ENCODE measurements around the gene KCNK1. TPM values are rescaled to one million over a fixed set of nuclear protein-coding genes. Genes with fewer than 3 reads are reported as not detected.
"Not testable (repeated sequence)": the region's sequence is repeated elsewhere in the genome, so short reads cannot be mapped to it uniquely, and the experiment has no call there.

Gene KCNK1
- total RNA-seq, 2 donors from 2014 or later, result 5.2 to 6.3 TPM

DNA sequence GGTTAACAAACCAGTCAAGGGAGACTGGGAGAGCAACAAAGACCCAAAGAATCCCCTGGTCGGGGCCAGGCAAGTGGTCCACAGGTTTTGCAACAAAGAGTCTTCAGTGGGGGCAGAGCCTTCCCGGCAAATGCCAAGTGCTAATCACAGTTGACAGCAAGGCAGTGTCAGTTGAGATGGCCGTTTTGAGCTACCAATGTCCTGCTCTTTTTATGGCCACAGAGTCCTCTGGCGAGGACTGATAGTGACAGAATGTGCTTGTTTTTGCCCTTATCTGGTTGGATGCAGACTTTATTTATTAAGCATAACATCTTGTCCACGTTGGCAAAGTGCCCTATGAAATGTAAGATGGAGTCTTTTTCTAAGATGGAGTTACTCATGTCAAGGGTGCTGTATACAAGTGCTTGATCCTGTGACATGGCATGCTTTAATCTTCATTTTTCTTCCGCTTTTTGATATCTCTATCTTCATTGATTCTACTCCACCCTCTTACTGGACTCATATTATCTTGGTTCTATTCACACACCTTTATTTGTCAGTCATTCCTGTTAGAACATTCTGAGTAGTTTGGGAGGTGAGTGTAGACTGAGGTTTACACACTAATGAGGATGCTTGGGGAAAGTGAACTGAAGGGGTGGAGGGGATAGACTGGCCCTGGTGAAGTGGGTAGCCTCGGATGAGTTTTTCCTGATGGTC lies 51.8 kb downstream of the KCNK1 start:
- TF ChIP-seq POLR2A (IDR thresholded peaks at IDR 0.05), result no peak
- TF ChIP-seq CTCF (IDR thresholded peaks at IDR 0.05), result no peak
- DNase-seq (no peak), ATAC-seq (no peak)
- no peaks in the 10 kb centered on the region for H3K27me3 ChIP-seq
- H3K4me1 ChIP-seq, result no peaks in the 10 kb centered on the region
- intact Hi-C loops (cut with DNase I), result no loop called here
- H3K4me3 ChIP-seq, result no peak overlapping the region
- H3K9me3 ChIP-seq, result no peaks in the 10 kb centered on the region
- no peaks in the 10 kb centered on the region for H3K36me3 ChIP-seq (replicated peaks in 1 of 2; ENCODE audit: insufficient read depth in 1 of 2, low read depth in 2 of 2)
- WGBS, 2 donors, result 72 to 77% methylated on average over 7 of the region's 7 CpGs
- H3K27ac ChIP-seq, result no peak overlapping the region

DNA sequence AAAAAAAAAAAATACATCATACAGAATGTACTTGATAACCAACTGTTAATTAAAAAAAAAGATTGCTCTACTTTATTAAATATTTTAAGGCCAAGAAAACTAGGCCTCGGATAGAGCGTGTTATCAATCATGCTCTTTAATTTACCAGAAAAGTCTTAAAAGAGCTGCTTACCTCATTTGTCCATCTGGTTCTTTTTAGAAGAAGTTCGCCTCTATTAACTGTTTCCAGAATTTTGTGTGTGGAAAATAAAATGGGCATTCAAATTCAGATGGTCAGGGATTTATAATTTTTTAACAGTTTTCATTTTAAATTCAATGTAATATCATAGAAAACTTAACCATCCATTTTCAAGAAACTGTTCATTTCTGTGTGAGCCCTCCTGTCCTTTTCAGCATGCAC lies 53.8 kb downstream of the KCNK1 start:
- H3K9me3 ChIP-seq, result no peaks in the 10 kb centered on the region
- TF ChIP-seq POLR2A (IDR thresholded peaks at IDR 0.05) (no peak), CTCF (IDR thresholded peaks at IDR 0.05) (no peak)
- H3K4me3 ChIP-seq, result no peak overlapping the region
- intact Hi-C loops (cut with DNase I), result no loop called here
- H3K27ac ChIP-seq, result no peak overlapping the region
- H3K36me3 ChIP-seq (replicated peaks in 1 of 2; ENCODE audit: insufficient read depth in 1 of 2, low read depth in 2 of 2), result no peaks in the 10 kb centered on the region
- H3K27me3 ChIP-seq, result no peaks in the 10 kb centered on the region
- peaks cover 2% of the 10 kb centered on the region for H3K4me1 ChIP-seq
- WGBS, 2 donors, result 86 to 88% methylated on average over 3 of the region's 3 CpGs
- ATAC-seq (no peak), DNase-seq (no peak)

GRCh38 chr1:233668146-233668724 lies 54.3 kb downstream of the KCNK1 start:
- no peak for ATAC-seq
- H3K27ac ChIP-seq, result no peak overlapping the region
- no peak overlapping the region for H3K4me3 ChIP-seq
- peaks cover 7% of the 10 kb centered on the region for H3K4me1 ChIP-seq
- DNase-seq, result no peak
- intact Hi-C loops (cut with DNase I), result no loop called here
- H3K36me3 ChIP-seq (replicated peaks in 1 of 2; ENCODE audit: insufficient read depth in 1 of 2, low read depth in 2 of 2), result no peaks in the 10 kb centered on the region
- TF ChIP-seq CTCF (IDR thresholded peaks at IDR 0.05), result no peak
- no peak for TF ChIP-seq POLR2A (IDR thresholded peaks at IDR 0.05)
- H3K27me3 ChIP-seq, result no peaks in the 10 kb centered on the region
- H3K9me3 ChIP-seq, result no peaks in the 10 kb centered on the region
- 74 to 80% methylated on average over 8 of the region's 8 CpGs for WGBS, 2 donors

DNA sequence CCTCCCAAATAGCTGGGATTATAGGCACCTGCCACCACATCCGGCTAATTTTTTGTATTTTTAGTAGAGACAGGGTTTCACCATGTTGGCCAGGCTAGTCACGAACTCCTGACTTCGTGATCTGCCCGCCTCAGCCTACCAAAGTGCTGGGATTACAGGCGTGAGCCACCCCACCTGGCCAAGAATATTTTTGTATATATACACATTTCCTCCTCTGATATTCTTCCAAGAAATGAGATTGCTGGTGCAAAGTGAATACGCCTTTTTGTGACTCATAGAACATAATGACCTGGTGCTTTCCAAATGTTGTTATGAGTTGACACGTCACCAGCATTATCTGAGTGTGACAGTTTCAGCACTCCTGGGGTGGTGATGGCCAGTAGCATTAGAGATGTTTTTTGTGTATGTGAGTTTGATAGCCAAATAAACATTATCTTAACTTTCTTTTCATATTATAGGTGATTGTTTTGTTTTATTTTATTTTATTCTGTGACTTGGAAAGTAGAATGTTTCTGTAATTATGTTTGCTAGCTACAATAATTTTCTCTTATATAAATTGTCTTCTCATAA lies 54.9 kb downstream of the KCNK1 start:
- DNase-seq (peak in 2 of 4 donors; percentile 24 to 32), ATAC-seq (peak; percentile 47)
- Histone ChIP-seq H3K27me3 (no peaks in the 10 kb centered on the region), H3K27ac (no peak overlapping the region), H3K36me3 (replicated peaks in 1 of 2; ENCODE audit: insufficient read depth in 1 of 2, low read depth in 2 of 2) (no peaks in the 10 kb centered on the region), H3K4me3 (no peak overlapping the region), H3K9me3 (no peaks in the 10 kb centered on the region), H3K4me1 (peaks cover 12% of the 10 kb centered on the region)
- TF ChIP-seq POLR2A (IDR thresholded peaks at IDR 0.05), result no peak
- whole genome bisulfite sequencing, 2 donors, result 74 to 83% methylated on average over 7 of the region's 7 CpGs
- intact Hi-C loops (cut with DNase I), result no loop called here

DNA sequence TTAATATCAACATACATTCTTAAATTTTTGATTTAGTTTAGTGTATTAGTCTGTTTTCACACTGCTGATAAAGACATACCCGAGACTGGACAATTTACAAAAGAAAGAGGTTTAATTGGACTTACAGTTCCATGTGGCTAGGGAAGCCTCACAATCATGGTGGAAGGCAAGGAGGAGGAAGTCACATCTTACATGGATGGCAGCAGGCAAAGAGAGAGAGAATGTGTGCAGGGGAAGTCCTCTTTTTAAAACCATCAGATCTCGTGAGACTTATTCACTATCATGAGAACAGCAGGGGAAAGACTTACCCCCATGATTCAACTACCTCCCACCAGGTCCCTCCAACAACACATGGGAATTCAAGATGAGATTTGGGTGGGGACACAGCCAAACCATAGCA lies 56.5 kb downstream of the KCNK1 start:
- H3K4me3 ChIP-seq; H3K36me3 ChIP-seq (replicated peaks in 1 of 2; ENCODE audit: insufficient read depth in 1 of 2, low read depth in 2 of 2); H3K9me3 ChIP-seq; H3K27ac ChIP-seq; DNase-seq; intact Hi-C loops (cut with DNase I); H3K27me3 ChIP-seq; ATAC-seq: not testable (repeated sequence)
- 84 to 94% methylated on average over 2 of the region's 2 CpGs for WGBS, 2 donors
- H3K4me1 ChIP-seq, result peaks cover 19% of the 10 kb centered on the region
